NCI-H774 (cell line): Measurements from ENCODE around the gene CNTNAP2.

ENCODE experiments used
- DNase-seq: peaks from one replicate; lab custom pipeline; 2025; lab: John Stamatoyannopoulos, UW

CNTNAP2 gene

GRCh38 chr7:147015999-147016398 is 899.4 kb downstream of the CNTNAP2 start:
- no peak for DNase-seq

GRCh38 chr7:147022056-147022455 is 905.5 kb downstream of the CNTNAP2 start:
- DNase-seq, result no peak

- no peak for DNase-seq
Observed at GRCh38 chr7:147023440-147023839, 906.8 kb downstream of the CNTNAP2 start.

- DNase-seq, result no peak
Observed at GRCh38 chr7:147029953-147030352, 913.4 kb downstream of the CNTNAP2 start.

- no peak for DNase-seq
Observed at GRCh38 chr7:147033641-147034040, 917.0 kb downstream of the CNTNAP2 start.

- no peak for DNase-seq
Observed at GRCh38 chr7:147041438-147041837, 924.8 kb downstream of the CNTNAP2 start.

GRCh38 chr7:147044941-147045340 is 928.3 kb downstream of the CNTNAP2 start:
- DNase-seq, result no peak

GRCh38 chr7:147047696-147048095 is 931.1 kb downstream of the CNTNAP2 start:
- DNase-seq, result no peak

- DNase-seq, result no peak
Observed at GRCh38 chr7:147048864-147049263, 932.3 kb downstream of the CNTNAP2 start.

- no peak for DNase-seq
Observed at GRCh38 chr7:147052818-147053217, 936.2 kb downstream of the CNTNAP2 start.

- no peak for DNase-seq
Observed at GRCh38 chr7:147053746-147054145, 937.1 kb downstream of the CNTNAP2 start.

GRCh38 chr7:147060070-147060469 is 943.5 kb downstream of the CNTNAP2 start:
- no peak for DNase-seq

- DNase-seq, result no peak
Observed at GRCh38 chr7:147062897-147063296, 946.3 kb downstream of the CNTNAP2 start.

- DNase-seq, result no peak
Observed at GRCh38 chr7:147068842-147069241, 952.2 kb downstream of the CNTNAP2 start.

GRCh38 chr7:147069771-147070170 is 953.2 kb downstream of the CNTNAP2 start:
- DNase-seq, result no peak

- no peak for DNase-seq
Observed at GRCh38 chr7:147070886-147071285, 954.3 kb downstream of the CNTNAP2 start.

- DNase-seq, result no peak
Observed at GRCh38 chr7:147071536-147071935, 954.9 kb downstream of the CNTNAP2 start.

- no peak for DNase-seq
Observed at GRCh38 chr7:147078312-147078711, 961.7 kb downstream of the CNTNAP2 start.

GRCh38 chr7:147079083-147079482 is 962.5 kb downstream of the CNTNAP2 start:
- DNase-seq, result no peak

GRCh38 chr7:147079921-147080420 is 963.4 kb downstream of the CNTNAP2 start:
- DNase-seq, result peak; percentile 15

GRCh38 chr7:147081117-147081516 is 964.5 kb downstream of the CNTNAP2 start:
- no peak for DNase-seq

GRCh38 chr7:147089051-147089461 is 972.5 kb downstream of the CNTNAP2 start:
- no peak for DNase-seq

GRCh38 chr7:147089608-147090007 is 973.0 kb downstream of the CNTNAP2 start:
- no peak for DNase-seq

- DNase-seq, result no peak
Observed at GRCh38 chr7:147096629-147097028, 980.0 kb downstream of the CNTNAP2 start.

- no peak for DNase-seq
Observed at GRCh38 chr7:147103224-147103623, 986.6 kb downstream of the CNTNAP2 start.
